Measurements from ENCODE around the gene NMRK2.
A peak's percentile ranks its signal among the peaks of the same experiment; 100 is the strongest.

The NMRK2 gene

DNA sequence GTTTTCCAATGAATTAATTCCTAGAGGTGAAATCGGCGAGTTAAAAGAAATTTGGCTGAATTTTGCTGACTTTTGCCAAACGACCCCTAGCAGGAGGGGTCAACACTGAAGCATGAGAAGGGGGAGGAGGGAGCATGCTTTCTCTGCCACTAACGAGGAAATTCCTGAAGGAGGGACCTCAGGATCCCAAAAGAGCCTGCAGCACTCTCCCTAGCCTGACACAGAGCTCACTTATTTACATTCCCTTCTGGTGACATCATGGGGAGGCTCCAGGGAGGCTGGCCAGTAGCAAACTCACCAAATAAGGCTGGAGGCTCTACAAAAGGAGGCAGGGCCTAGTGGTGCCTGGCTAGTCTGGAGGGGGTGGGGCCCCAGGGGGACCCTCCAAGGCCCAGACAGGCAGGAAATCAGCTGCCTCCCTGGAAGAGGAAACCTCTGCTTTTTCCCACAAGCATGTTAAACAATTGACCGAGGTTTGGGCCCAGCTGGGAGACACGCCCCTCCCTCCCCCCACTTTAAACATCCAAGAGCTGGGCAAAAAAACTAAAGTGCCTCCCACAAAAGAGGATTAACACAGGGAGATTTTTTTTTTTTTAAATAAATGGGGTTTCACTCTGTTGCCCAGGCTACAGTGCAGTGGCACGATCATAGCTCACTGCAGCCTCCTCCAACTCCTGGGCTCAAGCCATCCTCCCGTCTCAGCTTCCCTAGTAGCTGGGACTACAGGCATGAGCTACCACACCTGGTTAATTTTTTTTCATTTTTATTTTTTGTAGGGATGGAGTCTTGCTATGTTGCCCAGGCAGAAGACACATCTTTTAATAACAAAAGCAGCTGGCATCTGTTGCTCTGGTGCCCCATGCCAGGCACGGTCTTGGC, 35.9 kb downstream of the NMRK2 start:
- H3K9me3 Mint-ChIP-seq, result no peaks in the 10 kb centered on the region
- H3K27ac Mint-ChIP-seq, result no peak overlapping the region
- H3K27me3 Mint-ChIP-seq, result no peaks in the 10 kb centered on the region
- DNase-seq, result no peak
- no peak overlapping the region for H3K4me3 Mint-ChIP-seq
- H3K4me1 Mint-ChIP-seq, result peaks cover 32% of the 10 kb centered on the region
- no peak for ATAC-seq

DNA sequence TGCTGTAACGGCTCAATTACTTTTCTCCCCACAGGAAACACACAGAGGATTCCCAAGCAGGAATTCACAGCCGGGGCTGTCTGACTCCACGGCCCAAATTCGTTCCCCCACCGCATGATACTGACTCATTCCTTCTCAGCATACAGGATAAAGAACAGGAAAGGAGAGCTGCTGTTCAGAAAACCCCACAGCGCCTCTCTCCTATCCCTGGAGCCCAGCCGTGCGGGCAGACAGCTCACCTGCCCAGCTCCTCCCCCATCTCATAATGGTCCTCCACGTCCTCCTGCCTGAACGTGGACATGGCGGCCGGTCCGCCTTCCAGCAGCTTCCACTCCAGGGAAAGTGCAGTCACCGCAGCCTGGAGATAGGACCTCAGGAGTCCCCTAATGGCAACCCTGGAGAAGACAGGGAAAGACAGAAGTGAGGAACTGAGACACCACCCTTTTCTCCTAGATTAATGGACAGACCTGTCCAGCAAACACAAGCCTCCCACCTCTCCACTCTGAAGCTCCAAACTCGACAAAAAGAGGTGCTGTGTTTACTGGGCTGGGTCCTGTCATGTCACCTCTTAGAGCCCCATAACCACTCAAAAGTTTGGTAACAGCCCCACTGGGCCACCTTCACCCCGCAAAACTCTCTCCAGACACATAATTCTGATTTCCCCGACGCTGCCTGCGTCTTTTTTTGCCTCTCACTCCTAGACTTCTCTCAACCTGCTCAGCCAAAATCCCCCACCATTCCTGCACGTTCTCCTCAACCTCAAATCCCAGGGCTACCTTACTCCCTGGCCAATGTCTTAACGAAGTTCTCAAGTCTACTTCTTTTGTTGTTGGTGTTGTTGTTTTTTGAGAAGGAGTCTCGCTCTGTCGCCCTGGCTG, 36.8 kb downstream of the NMRK2 start:
- no peaks in the 10 kb centered on the region for H3K9me3 Mint-ChIP-seq

DNA sequence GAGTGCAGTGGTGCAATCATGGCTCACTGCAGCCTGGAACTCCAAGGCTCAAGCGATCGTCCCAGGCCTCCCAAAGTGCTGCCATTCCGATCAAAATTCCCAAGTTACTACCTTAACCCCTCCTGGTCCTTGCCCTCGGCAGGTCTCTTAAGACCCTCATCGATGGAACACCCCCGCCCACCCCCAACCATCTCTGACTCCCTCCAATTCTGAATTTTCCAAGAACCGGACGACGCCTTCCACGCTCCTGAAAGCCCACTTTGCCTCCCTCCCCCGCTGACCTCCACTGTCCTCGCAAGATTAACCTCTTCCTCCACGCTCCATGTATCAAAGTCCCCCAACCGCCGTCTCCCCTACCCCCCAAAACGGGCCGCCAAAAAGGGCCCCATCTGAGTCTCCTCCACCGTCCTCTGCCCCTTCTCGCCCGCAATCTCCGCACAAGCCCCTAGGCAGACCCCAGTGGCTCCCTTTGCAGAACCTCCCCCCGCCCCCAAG, 37.5 kb downstream of the NMRK2 start:
- H3K27me3 Mint-ChIP-seq, result no peaks in the 10 kb centered on the region
- H3K27ac Mint-ChIP-seq, result peak overlapping the region; percentile 87 to 94
- DNase-seq, result no peak

More for the DNA sequence above, 36.8 kb downstream of the NMRK2 start:
- H3K27ac Mint-ChIP-seq, result peak overlapping the region; percentile 87 to 94
- H3K4me3 Mint-ChIP-seq, result peak overlapping the region; percentile 89
- ATAC-seq, result no peak
- peaks cover 32% of the 10 kb centered on the region for H3K4me1 Mint-ChIP-seq
- DNase-seq, result no peak
- no peaks in the 10 kb centered on the region for H3K27me3 Mint-ChIP-seq

DNA sequence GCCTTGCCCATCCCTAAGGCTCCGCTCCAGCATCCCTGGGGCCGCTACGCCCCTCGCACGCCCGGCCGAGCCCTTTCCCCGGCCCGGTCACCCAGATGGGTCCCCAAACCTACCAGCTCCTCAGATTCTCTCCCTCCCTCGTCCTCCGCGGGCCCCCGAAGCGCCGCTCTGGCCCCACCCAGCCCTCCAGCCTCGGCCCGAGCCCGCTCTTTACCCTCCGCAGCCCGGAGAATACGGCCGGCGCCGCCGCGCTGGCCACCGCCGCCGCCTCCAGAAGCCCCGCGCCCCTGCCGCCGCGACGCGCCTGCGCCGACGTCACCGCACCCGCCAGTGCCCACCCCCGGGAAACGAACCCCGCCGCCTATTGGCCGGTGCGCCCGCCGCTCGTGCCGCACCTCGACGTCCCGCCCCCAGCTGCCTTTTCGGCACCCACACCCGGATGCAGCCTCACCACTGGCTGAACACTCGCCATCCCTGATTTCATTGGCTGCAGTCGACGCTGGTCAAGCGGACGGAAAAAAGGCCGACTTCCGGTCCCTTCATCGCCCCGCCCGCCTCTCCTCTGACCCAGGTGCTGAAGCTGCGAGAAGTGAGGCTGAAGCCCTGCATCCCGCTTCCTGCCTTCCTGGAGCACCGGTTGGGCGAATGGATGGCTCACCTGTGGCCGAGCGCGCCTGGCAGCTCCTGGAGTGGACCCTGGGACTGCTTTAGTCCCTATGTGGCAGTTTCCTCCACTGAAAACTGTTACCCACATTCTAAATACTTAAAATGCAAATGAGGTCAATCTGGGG, 38.1 kb downstream of the NMRK2 start, which contains the start of gene DAPK3:
Gene DAPK3 (minus strand): TSS at position 292 of the 791 bp plus-strand sequence. CDS start 1,364 bp downstream, outside the sequence.
- Mint-ChIP-seq H3K9me3 (no peaks in the 10 kb centered on the region), H3K27me3 (no peaks in the 10 kb centered on the region), H3K4me1 (peaks cover 32% of the 10 kb centered on the region), H3K27ac (peak within 1 kb of the TSS; percentile 93 to 94), H3K4me3 (peak within 1 kb of the TSS; percentile 89)
- DNase-seq, result peak; percentile 93 to 95
- ATAC-seq, result peak; percentile 93

More for the DNA sequence above, 37.5 kb downstream of the NMRK2 start:
- no peaks in the 10 kb centered on the region for H3K9me3 Mint-ChIP-seq
- peaks cover 32% of the 10 kb centered on the region for H3K4me1 Mint-ChIP-seq
- no peak for ATAC-seq
- peak overlapping the region; percentile 89 for H3K4me3 Mint-ChIP-seq

DNA sequence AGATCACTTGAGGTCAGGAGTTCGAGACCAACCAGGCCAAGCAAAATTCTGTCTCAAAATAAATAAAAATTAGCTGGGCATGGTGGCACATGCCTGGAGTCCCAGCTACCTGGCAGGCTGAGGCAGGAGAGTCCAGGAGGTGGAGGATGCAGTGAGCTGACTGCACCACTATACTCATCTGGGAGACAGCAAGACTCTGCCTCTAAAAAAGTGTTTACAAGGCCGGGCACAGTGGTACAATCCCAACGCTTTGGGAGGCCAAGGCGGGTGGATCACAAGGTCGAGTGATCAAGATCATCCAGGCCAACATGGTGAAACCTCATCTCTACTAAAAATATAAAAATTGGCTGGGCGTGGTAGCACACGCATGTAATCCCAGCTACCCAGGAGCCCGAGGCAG, 42.3 kb downstream of the NMRK2 start:
- no peak overlapping the region for H3K4me3 Mint-ChIP-seq
- no peak for ATAC-seq
- H3K27ac Mint-ChIP-seq, result no peak overlapping the region
- DNase-seq, result no peak
- no peaks in the 10 kb centered on the region for H3K27me3 Mint-ChIP-seq
- H3K9me3 Mint-ChIP-seq, result no peaks in the 10 kb centered on the region
- H3K4me1 Mint-ChIP-seq, result peaks cover 41% of the 10 kb centered on the region

DNA sequence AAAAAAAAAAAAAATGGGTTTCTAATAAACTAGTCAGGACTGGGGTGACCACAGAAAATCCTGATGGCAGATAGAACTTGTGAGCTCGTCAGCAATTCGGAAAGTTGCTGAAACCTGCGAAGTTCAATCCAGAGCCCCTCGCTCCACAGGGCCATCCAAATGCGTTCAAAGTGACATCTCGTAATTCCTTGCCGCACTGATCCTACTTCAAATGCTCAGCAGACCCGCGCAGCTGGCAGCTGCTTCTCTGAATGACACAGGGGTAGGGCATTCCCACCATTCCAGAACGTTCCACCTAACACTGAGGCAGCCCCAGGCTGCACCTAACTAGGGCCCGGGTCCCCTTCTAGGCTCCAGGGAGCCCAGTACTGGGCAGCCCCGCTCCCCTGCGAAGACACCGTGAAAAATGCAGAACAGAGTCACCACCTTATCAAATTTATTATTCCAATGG, 42.8 kb downstream of the NMRK2 start:
- H3K4me1 Mint-ChIP-seq, result peaks cover 38% of the 10 kb centered on the region
- H3K4me3 Mint-ChIP-seq, result no peak overlapping the region
- H3K27ac Mint-ChIP-seq, result peak overlapping the region in 1 of 2 donors; percentile 86
- ATAC-seq (no peak), DNase-seq (peak in 1 of 2 donors; percentile 13)
- H3K9me3 Mint-ChIP-seq, result no peaks in the 10 kb centered on the region
- H3K27me3 Mint-ChIP-seq, result no peaks in the 10 kb centered on the region

DNA sequence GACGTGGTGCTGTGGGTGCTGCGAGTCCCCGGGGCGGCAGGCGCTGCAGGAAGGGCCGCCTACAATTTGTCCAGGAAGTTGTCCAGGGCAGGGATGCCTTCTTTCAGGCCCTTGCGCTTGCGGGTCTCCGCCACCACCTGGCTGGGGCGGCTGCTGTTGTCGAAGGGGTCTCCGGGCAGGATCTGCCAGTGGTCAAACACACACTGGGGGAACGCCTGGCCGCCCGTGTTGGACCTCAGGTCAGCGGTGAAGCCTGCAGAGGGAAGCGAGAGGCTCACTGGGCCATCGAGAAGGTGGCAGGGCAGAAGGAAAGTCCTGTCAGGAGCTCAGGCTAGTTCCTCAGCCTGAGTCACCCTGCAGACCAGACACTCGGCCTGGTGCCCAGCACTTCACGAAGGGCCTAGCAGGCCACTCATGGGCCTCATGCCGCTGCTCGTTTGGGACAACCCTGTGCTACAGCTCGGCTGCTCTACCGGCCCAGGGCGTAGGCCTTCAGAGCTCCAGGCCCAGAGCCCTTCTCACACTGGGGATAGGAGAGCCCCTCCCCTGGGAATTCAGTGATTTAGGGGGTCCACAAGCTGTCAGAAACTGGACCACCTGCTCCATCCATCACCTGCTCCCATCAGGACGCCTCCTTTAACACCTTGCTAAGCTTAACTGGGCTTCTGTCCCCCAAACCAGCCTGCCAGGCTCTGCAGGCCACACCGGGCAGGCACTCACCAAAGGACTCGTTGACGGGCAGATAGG, 43.8 kb downstream of the NMRK2 start:
- Mint-ChIP-seq H3K27ac (peak overlapping the region in 1 of 2 donors; percentile 96), H3K4me3 (peak overlapping the region in 1 of 2 donors; percentile 24), H3K27me3 (no peaks in the 10 kb centered on the region), H3K4me1 (peaks cover 42% of the 10 kb centered on the region), H3K9me3 (no peaks in the 10 kb centered on the region)
- DNase-seq, result peak in 1 of 2 donors; percentile 24
- peak; percentile 2 for ATAC-seq

DNA sequence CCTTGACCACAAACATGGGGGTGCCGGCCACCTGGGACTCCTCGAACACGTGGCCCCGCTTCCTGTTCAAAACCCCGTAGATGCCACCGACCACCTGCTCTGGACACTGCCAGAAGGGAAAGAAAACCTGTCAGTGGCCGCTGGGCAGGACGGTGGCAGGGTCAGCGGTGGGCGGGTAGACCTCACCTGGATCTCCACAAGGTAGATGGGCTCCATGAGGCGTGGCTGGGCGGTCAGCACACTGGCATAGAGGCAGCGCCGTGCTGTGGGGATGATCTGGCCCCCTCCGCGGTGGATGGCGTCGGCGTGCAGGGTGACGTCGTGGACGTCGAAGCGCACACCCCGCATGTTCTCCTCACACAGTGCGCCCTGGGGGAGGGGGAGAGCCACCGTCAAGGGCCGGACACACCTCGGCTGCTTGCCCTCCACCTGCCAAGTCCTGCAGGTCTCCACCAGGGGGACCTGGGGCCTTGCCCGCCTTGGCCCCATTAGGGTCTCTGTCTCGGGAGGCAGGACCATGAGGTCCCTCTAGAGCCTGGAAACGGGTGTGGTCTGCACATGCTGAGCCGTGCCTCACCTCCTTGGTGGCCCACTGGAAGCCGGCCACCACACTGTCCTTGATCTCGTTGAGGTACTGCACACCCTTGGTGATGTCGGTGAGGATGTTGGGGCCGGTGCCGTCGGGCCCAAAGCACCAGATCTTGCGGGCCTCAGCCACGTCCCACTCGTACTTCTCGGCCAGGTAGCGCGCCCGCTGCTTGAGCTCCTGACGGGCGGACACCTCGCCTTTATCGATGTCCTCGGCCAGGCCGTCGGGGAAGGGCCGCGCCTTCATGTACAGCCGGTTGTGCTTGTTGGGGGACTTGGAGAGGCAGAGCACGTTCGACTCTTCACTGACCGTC, 44.6 kb downstream of the NMRK2 start:
- H3K4me3 Mint-ChIP-seq, result peak overlapping the region in 1 of 2 donors; percentile 26
- ATAC-seq, result peak; percentile 13
- no peaks in the 10 kb centered on the region for H3K9me3 Mint-ChIP-seq
- DNase-seq, result peak in 1 of 2 donors; percentile 23
- H3K4me1 Mint-ChIP-seq, result peaks cover 51% of the 10 kb centered on the region
- H3K27ac Mint-ChIP-seq, result peak overlapping the region in 1 of 2 donors; percentile 96
- no peaks in the 10 kb centered on the region for H3K27me3 Mint-ChIP-seq

DNA sequence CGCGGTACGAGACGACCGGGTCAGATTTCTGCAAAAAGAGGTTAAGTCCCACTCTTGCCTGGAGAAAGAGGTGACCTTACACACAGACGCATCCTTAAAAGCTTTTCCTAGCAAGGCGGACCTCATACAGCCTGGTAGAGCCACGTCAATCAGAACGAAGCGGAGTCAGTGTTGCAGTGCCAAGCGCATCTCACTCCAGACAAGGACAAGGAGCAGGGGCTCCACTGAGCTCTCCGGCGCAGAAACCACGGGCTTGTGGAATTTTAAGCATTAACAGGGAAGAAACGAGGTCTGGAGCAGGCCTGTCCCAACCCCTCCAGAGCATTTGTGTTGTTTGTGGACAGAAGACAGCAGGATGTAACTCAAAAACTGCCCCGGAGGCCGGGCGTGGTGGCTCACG, 45.3 kb downstream of the NMRK2 start:
- H3K27ac Mint-ChIP-seq, result peak overlapping the region in 1 of 2 donors; percentile 85

DNA sequence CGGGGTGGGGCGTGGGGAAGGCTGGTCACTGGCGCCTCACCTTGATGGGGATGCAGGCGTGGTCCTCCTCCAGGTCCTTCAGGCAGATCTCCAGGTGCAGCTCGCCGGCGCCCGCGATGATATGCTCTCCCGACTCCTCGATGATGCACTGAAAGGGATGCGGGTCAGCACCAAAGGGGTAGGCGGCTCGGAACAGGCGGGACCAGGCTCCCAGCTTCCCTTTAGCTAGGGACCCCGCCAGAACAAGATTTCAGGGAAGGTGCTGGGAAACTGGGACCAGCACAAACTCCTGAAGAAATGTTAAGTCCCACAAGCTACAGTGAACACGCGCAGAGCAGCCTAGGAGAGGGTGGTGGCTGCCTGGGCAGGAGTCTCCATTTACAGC, 46.4 kb downstream of the NMRK2 start:
- ATAC-seq (no peak), DNase-seq (no peak)
- H3K27ac Mint-ChIP-seq, result peak overlapping the region in 1 of 2 donors; percentile 93
- no peaks in the 10 kb centered on the region for H3K9me3 Mint-ChIP-seq
- H3K27me3 Mint-ChIP-seq, result no peaks in the 10 kb centered on the region
- no peak overlapping the region for H3K4me3 Mint-ChIP-seq
- H3K4me1 Mint-ChIP-seq, result peaks cover 68% of the 10 kb centered on the region

More for the DNA sequence above, 45.3 kb downstream of the NMRK2 start:
- no peaks in the 10 kb centered on the region for H3K27me3 Mint-ChIP-seq
- H3K4me3 Mint-ChIP-seq, result peak overlapping the region; percentile 26 to 35
- no peak for ATAC-seq
- no peaks in the 10 kb centered on the region for H3K9me3 Mint-ChIP-seq
- no peak for DNase-seq
- peaks cover 57% of the 10 kb centered on the region for H3K4me1 Mint-ChIP-seq

DNA sequence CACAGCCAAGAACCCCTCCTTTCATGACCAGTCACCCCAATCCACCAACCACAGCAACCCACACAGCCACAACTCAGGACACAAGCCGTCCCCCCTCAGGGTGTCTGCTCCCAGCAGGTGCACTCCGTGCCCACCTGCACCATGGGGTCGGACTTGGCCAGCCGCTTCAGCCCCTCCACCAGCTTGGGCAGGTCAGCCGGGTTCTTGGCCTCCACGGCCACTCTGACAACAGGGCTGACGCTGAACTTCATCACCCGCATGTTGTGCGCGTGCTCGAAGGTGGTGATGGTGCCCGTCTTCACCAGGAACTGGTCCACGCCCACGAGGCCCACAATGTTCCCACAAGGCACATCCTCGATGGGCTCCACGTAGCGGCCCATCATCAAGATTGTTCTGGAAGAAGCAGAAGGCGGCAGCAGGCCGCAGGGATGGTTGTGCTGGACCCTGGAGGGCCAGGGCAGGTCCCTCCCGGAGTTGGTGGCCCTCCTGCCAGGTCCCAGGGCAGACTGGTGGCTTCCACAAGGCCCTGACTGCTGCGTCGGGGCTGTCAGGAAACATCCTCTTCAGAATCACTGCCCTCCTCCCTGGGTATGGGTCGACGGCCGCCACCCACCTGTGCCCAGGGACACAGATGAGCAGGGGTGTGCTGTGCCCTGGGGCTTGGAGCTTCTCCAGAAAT, 46.9 kb downstream of the NMRK2 start:
- Mint-ChIP-seq H3K9me3 (no peaks in the 10 kb centered on the region), H3K27ac (peak overlapping the region in 1 of 2 donors; percentile 93), H3K27me3 (no peaks in the 10 kb centered on the region), H3K4me1 (peaks cover 72% of the 10 kb centered on the region), H3K4me3 (peak overlapping the region in 1 of 2 donors; percentile 39)
- DNase-seq, result peak in 1 of 2 donors; percentile 20
- no peak for ATAC-seq

DNA sequence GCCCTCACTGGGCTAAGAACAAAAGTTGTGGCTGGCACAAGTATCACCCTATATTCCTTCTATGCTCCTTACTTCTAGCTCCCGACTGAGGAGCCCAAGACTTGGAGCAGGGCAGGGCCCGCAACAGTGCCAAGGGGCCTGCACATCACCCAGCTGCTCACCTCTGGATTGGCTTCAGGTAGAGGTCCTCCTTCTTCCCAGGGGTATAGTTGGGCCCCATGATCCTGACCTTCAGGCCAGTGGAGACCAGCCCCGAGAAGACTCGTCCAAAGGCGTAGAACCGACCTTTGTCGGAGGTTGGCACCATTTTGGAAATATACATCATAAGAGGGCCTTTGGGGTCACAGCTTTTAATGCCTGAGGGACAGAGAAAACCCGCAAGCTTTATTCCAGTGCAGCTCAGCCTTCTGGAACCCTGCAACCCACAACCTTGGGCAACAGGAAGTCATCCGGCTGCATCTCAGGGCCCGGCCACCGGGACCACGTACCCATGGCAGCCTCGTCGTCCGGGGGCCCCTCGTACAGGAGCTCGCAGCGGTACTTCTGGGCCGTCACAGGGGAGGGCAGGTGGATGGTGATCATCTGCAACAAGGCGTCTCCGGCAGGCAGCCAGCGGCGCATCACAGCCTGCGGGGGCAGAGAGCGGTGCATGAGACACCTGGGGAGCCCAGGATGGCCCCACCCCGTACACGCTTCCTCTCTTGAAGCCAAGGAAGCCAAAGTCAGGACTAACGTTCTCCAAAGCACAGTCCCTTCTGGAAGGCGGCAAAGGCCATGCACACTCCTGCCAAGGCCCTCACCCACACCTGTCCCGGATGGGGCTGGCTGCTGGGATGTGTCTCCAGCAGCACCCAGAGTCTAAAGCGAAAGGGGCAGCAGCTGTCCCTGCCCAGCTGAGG, 47.7 kb downstream of the NMRK2 start:
- Mint-ChIP-seq H3K27ac (peak overlapping the region in 1 of 2 donors; percentile 93), H3K27me3 (no peaks in the 10 kb centered on the region), H3K4me3 (peak overlapping the region in 1 of 2 donors; percentile 41), H3K9me3 (no peaks in the 10 kb centered on the region), H3K4me1 (peaks cover 79% of the 10 kb centered on the region)
- ATAC-seq (no peak), DNase-seq (peak in 1 of 2 donors; percentile 19)

Data from stimulated activated naive CD8-positive, alpha-beta T cell treated with anti-CD3 and anti-CD28 coated beads, Interleukin-15, amount 100 ng/mL, for 72 hours (primary cell).